ENCODE results near the gene SLC16A3. TPM values are rescaled to one million over a fixed set of nuclear protein-coding genes. Genes with fewer than 3 reads are reported as not detected.

Gene SLC16A3
- total and polyA plus RNA-seq, 8 donors, result 13.0 to 149 (median 19.0) TPM

- DNase-seq (peak in 2 of 4 donors; percentile 79), ATAC-seq (no peak)
- Histone ChIP-seq H3K36me3 (peaks cover 0 to 51% of the 10 kb centered on the region in 2 donors), H3K4me3 (no peak overlapping the region), H3K27ac (peak overlapping the region in 1 of 2 donors; percentile 23), H3K27me3 (no peaks in the 10 kb centered on the region), H3K4me1 (peaks cover 44 to 100% of the 10 kb centered on the region in 2 donors), H3K9me3 (no peaks in the 10 kb centered on the region)
- TF ChIP-seq, protein P1, sequence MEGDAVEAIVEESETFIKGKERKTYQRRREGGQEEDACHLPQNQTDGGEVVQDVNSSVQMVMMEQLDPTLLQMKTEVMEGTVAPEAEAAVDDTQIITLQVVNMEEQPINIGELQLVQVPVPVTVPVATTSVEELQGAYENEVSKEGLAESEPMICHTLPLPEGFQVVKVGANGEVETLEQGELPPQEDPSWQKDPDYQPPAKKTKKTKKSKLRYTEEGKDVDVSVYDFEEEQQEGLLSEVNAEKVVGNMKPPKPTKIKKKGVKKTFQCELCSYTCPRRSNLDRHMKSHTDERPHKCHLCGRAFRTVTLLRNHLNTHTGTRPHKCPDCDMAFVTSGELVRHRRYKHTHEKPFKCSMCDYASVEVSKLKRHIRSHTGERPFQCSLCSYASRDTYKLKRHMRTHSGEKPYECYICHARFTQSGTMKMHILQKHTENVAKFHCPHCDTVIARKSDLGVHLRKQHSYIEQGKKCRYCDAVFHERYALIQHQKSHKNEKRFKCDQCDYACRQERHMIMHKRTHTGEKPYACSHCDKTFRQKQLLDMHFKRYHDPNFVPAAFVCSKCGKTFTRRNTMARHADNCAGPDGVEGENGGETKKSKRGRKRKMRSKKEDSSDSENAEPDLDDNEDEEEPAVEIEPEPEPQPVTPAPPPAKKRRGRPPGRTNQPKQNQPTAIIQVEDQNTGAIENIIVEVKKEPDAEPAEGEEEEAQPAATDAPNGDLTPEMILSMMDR (IDR thresholded peaks at IDR 0.05), result no peak
- intact Hi-C loops (cut with DNase I), result loop anchor here in 1 of 2 donors (5.0 to 10.0 kb wide), 2 partner anchors 60 to 88 kb away; no protein-coding TSS in a partner anchor
Observed at GRCh38 chr17:82234211-82235055, 5.6 kb downstream of the SLC16A3 start.

- DNase-seq (peak in 1 of 4 donors; percentile 73), ATAC-seq (no peak)
- Histone ChIP-seq H3K27me3 (no peaks in the 10 kb centered on the region), H3K4me1 (peaks cover 46 to 100% of the 10 kb centered on the region in 2 donors), H3K36me3 (peaks cover 0 to 59% of the 10 kb centered on the region in 2 donors), H3K27ac (peak overlapping the region in 1 of 2 donors; percentile 55), H3K9me3 (no peaks in the 10 kb centered on the region), H3K4me3 (no peak overlapping the region)
- intact Hi-C loops (cut with DNase I), result loop anchor here in 1 of 2 donors (5.0 to 10.0 kb wide), 2 partner anchors 60 to 87 kb away; no protein-coding TSS in a partner anchor
- TF ChIP-seq, protein P1 (IDR thresholded peaks at IDR 0.05), result no peak
Observed at GRCh38 chr17:82235056-82235774, 6.4 kb downstream of the SLC16A3 start.

- DNase-seq, result peak in 2 of 4 donors; percentile 56 to 87
- peak; percentile 4 for ATAC-seq
- Histone ChIP-seq H3K4me3 (no peak overlapping the region), H3K27ac (peak overlapping the region in 1 of 2 donors; percentile 55), H3K4me1 (peaks cover 46 to 100% of the 10 kb centered on the region in 2 donors), H3K36me3 (peaks cover 0 to 64% of the 10 kb centered on the region in 2 donors), H3K27me3 (no peaks in the 10 kb centered on the region), H3K9me3 (no peaks in the 10 kb centered on the region)
- TF ChIP-seq, protein P1 (IDR thresholded peaks at IDR 0.05), result no peak
- intact Hi-C loops (cut with DNase I), result loop anchor here in 1 of 2 donors (5.0 to 10.0 kb wide), 2 partner anchors 59 to 87 kb away; no protein-coding TSS in a partner anchor
Observed at GRCh38 chr17:82235775-82236141, 6.9 kb downstream of the SLC16A3 start.

- DNase-seq, result peak in 3 of 4 donors; percentile 53 to 89 (median 83)
- intact Hi-C loops (cut with DNase I), result loop anchor here in 1 of 2 donors (5.0 to 10.0 kb wide), 2 partner anchors 58 to 86 kb away; no protein-coding TSS in a partner anchor
- TF ChIP-seq, protein P1 (IDR thresholded peaks at IDR 0.05), result peak; percentile 84 to 92
- H3K36me3 ChIP-seq, result peaks cover 0 to 69% of the 10 kb centered on the region in 2 donors
- H3K4me1 ChIP-seq, result peaks cover 52 to 100% of the 10 kb centered on the region in 2 donors
- H3K4me3 ChIP-seq, result no peak overlapping the region
- peak overlapping the region in 1 of 2 donors; percentile 55 for H3K27ac ChIP-seq
- H3K27me3 ChIP-seq, result no peaks in the 10 kb centered on the region
- no peaks in the 10 kb centered on the region for H3K9me3 ChIP-seq
- peak; percentile 46 for ATAC-seq
Observed at GRCh38 chr17:82236142-82236971, 7.5 kb downstream of the SLC16A3 start.

Data from left lung (tissue), 10 donors.